Measurements from ENCODE around the gene FRMPD1. TPM values are rescaled to one million over a fixed set of nuclear protein-coding genes. Genes with fewer than 3 reads are reported as not detected.

FRMPD1 gene
- total and polyA plus RNA-seq, 2 of the 4 experiments (the other 2 are of a cell fraction), result not detected

DNA sequence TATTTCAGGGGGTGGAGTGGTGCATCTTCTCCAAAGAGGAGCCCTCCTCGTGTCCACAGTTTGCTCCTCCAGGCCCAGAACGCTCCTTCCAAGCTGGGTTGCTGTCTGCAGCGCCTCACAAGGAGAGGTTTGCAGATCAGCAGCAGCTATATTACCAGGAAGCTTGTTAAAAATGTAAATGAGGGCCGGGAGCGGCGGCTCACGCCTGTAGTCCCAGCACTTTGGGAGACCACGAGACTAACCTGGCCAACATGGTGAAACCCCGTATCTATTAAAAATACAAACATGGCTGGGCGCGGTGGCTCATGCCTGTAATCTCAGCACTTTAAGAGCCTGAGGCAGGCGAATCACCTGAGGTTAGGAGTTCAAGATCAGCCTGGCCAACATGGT, 25.0 kb upstream of the FRMPD1 start:
- Histone ChIP-seq H4K5ac (ENCODE audit: low read depth, low read length) (no peak overlapping the region), H3K14ac (replicated peaks; ENCODE audit: low read depth, low read length) (no peak overlapping the region), H2BK15ac (ENCODE audit: low read depth, low read length) (no peak overlapping the region), H2AK9ac (replicated peaks; ENCODE audit: low read depth, low read length, poor library complexity) (no peak overlapping the region), H3K27ac (ENCODE audit: insufficient read depth, low read length) (no peak overlapping the region), H3K4ac (ENCODE audit: low read depth, low read length) (no peak overlapping the region), H2BK20ac (ENCODE audit: low read depth, low read length) (no peak overlapping the region), H3K18ac (ENCODE audit: low read depth, low read length) (no peak overlapping the region), H3K4me2 (ENCODE audit: low read depth, low read length) (no peak overlapping the region), H2AK5ac (ENCODE audit: low read depth, low read length) (no peak overlapping the region), H2BK120ac (ENCODE audit: low read depth, low read length) (no peak overlapping the region), H3K79me1 (ENCODE audit: low read depth in 1 of 2, low read length in 2 of 2) (no peaks in the 10 kb centered on the region), H4K20me1 (ENCODE audit: insufficient read depth, low read length) (no peaks in the 10 kb centered on the region), H2AFZ (replicated peaks; ENCODE audit: low read length, poor library complexity) (no peak overlapping the region), H3K9ac (ENCODE audit: low read depth, low read length) (no peak overlapping the region), H3K9me1 (ENCODE audit: insufficient read depth, low read length) (no peaks in the 10 kb centered on the region), H3K4me1 (ENCODE audit: control insufficient read depth, insufficient read depth, low read length) (peaks cover 2% of the 10 kb centered on the region), H3K23ac (ENCODE audit: low read depth, low read length) (no peak overlapping the region), H4K91ac (ENCODE audit: insufficient read depth, low read depth, low read length) (no peak overlapping the region), H4K8ac (ENCODE audit: low read depth in 2 of 2, low read length in 2 of 2) (no peak overlapping the region), H3K36me3 (ENCODE audit: control insufficient read depth, insufficient read depth, low read length) (no peaks in the 10 kb centered on the region), H2BK5ac (ENCODE audit: low read depth, low read length, poor library complexity, severe bottlenecking) (no peak overlapping the region), H3K9me3 (ENCODE audit: control insufficient read depth, insufficient read depth, low read length) (no peaks in the 10 kb centered on the region), H3K56ac (ENCODE audit: extremely low read depth, insufficient read depth, low read length) (no peak overlapping the region), H3K4me3 (ENCODE audit: insufficient read depth, low read depth, low read length) (no peak overlapping the region), H3K27me3 (ENCODE audit: control insufficient read depth, insufficient read depth, low read length) (peaks cover 11% of the 10 kb centered on the region)
- POLR2A ChIA-PET (ENCODE audit: unreplicated experiment), result no interaction called here
- BruUV-seq (replicated peaks), result no TSS peak
- DNase-seq (no peak), ATAC-seq (ENCODE audit: low read depth) (no peak)
- CTCF ChIA-PET, result no interaction called here
- intact Hi-C loops (cut with micrococcal nuclease), result no loop called here
- WGBS, 2 experiments (ENCODE audit: extremely low coverage in 2 of 2, insufficient read length in 1 of 2), result 77% methylated on average over 3 of the region's 12 CpGs; no CpG with 5 or more reads in 1 of the 2 experiments
- TF ChIP-seq RFX5 (IDR thresholded peaks at IDR 0.05; ENCODE audit: low read depth, low read length) (no peak), SMC3 (IDR thresholded peaks at IDR 0.05; ENCODE audit: low read depth, low read length) (no peak), CHD1 (IDR thresholded peaks at IDR 0.05; ENCODE audit: low read depth, low read length) (no peak), MXI1 (IDR thresholded peaks at IDR 0.05; ENCODE audit: borderline replicate concordance, low read depth, low read length) (no peak), POLR2A (IDR thresholded peaks at IDR 0.05; ENCODE audit: low read depth, low read length) (no peak), CEBPB (IDR thresholded peaks at IDR 0.05; ENCODE audit: low read depth, low read length) (no peak), RCOR1 (IDR thresholded peaks at IDR 0.05; ENCODE audit: insufficient replicate concordance, low read length) (no peak), MAZ (IDR thresholded peaks at IDR 0.05; ENCODE audit: borderline replicate concordance, low read depth, low read length) (no peak), NFE2L2 (IDR thresholded peaks at IDR 0.05; ENCODE audit: low read depth, low read length) (no peak), MAFK (IDR thresholded peaks at IDR 0.05; ENCODE audit: low read depth, low read length) (no peak), FOS (IDR thresholded peaks at IDR 0.05; ENCODE audit: low read depth, low read length) (no peak), BHLHE40 (IDR thresholded peaks at IDR 0.05; ENCODE audit: low read depth, low read length) (no peak), RAD21 (IDR thresholded peaks at IDR 0.05; ENCODE audit: low read length) (no peak)
- TF ChIP-seq, protein P1, sequence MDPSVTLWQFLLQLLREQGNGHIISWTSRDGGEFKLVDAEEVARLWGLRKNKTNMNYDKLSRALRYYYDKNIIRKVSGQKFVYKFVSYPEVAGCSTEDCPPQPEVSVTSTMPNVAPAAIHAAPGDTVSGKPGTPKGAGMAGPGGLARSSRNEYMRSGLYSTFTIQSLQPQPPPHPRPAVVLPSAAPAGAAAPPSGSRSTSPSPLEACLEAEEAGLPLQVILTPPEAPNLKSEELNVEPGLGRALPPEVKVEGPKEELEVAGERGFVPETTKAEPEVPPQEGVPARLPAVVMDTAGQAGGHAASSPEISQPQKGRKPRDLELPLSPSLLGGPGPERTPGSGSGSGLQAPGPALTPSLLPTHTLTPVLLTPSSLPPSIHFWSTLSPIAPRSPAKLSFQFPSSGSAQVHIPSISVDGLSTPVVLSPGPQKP (IDR thresholded peaks at IDR 0.05; ENCODE audit: borderline replicate concordance, low read depth, low read length), result no peak
- TF ChIP-seq, protein P2, sequence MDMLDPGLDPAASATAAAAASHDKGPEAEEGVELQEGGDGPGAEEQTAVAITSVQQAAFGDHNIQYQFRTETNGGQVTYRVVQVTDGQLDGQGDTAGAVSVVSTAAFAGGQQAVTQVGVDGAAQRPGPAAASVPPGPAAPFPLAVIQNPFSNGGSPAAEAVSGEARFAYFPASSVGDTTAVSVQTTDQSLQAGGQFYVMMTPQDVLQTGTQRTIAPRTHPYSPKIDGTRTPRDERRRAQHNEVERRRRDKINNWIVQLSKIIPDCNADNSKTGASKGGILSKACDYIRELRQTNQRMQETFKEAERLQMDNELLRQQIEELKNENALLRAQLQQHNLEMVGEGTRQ (IDR thresholded peaks at IDR 0.05; ENCODE audit: low read depth, low read length), result no peak
- dilution Hi-C loops (cut with HindIII; ENCODE audit: low sequenced_read_pairs, unreplicated experiment), result no loop called here
- in situ Hi-C loops (cut with MboI; ENCODE audit: low sequenced_read_pairs), result no loop called here

All from IMR-90 (cell line).